H1 (cell line): ENCODE measurements around the gene TNRC6B. TPM values are rescaled to one million over a fixed set of nuclear protein-coding genes. Genes with fewer than 3 reads are reported as not detected.

ENCODE experiments used
- CTCF ChIA-PET: fragments of 300-600 bp; sonication (Branson Sonifier 250); formaldehyde crosslinking; loops from one replicate; lab custom pipeline; 2021; ENCODE audit not compliant: partially characterized antibody; lab: Charles Lee
- POLR2A ChIA-PET: fragments of 300-600 bp; sonication (Branson Sonifier 250); formaldehyde crosslinking; loops from one replicate; lab custom pipeline; 2021; ENCODE audit warnings: inconsistent platforms; ENCODE audit not compliant: partially characterized antibody; lab: Charles Lee
- DNase-seq, 2 experiments: peaks; one replicate each; pipeline versions ENCODE4 v3.0.0 to v3.0.0-alpha.2; 2010 to 2022; ENCODE audit warnings: low spot score in 2 of 2, low read depth in 1 of 2, mixed read lengths in 1 of 2
- FAIRE-seq: peaks from 2 replicates; lab custom pipeline; 2011; peaks lifted over from hg19 to GRCh38; lab: Jason Lieb, UNC
- H2AFZ ChIP-seq: 2 replicates; pipeline ENCODE4 v1.8.1; 2012; ENCODE audit warnings: low read length, inconsistent platforms
- H2AK5ac ChIP-seq: 2 replicates; pipeline ENCODE4 v1.6.1; 2013; ENCODE audit warnings: low read depth, low read length
- H2BK120ac ChIP-seq: replicated peaks from 2 replicates; pipeline ENCODE3; 2013; ENCODE audit warnings: low read depth, low read length, inconsistent platforms
- H2BK12ac ChIP-seq: 2 replicates; pipeline ENCODE4 v1.6.1; 2013; ENCODE audit warnings: low read depth, low read length
- H2BK15ac ChIP-seq: 2 replicates; pipeline ENCODE4 v1.6.1; 2013; ENCODE audit warnings: low read length
- H2BK20ac ChIP-seq: 2 replicates; pipeline ENCODE4 v1.6.1; 2013; ENCODE audit warnings: low read length
- H2BK5ac ChIP-seq: 2 replicates; pipeline ENCODE4 v1.6.1; 2013; ENCODE audit warnings: low read depth, low read length
- H3K14ac ChIP-seq: 2 replicates; pipeline ENCODE4 v1.6.1; 2013; ENCODE audit warnings: inconsistent platforms; ENCODE audit not compliant: insufficient read length
- H3K18ac ChIP-seq: 2 replicates; pipeline ENCODE4 v1.6.1; 2013; ENCODE audit warnings: low read length; ENCODE audit errors: extremely low read depth
- H3K23ac ChIP-seq: 2 replicates; pipeline ENCODE4 v1.6.1; 2013; ENCODE audit warnings: inconsistent platforms; ENCODE audit not compliant: insufficient read length
- H3K23me2 ChIP-seq: 2 replicates; pipeline ENCODE4 v1.6.1; 2013; ENCODE audit warnings: low read depth, low read length
- H3K27ac ChIP-seq: 2 replicates; pipeline ENCODE4 v1.6.1; 2011; ENCODE audit warnings: low read depth, low read length, inconsistent platforms
- H3K27me3 ChIP-seq, 4 experiments: replicated peaks in 1 of 4; 1 replicate in 1 of 4; 2 replicates in 3 of 4; pipeline versions ENCODE4 v1.6.1 to v1.8.1; 2011 to 2013; ENCODE audit warnings: low read length in 3 of 4, mild to moderate bottlenecking in 3 of 4, inconsistent platforms in 2 of 4, mixed read lengths in 2 of 4, moderate library complexity in 1 of 4; ENCODE audit not compliant: control insufficient read depth in 3 of 4, insufficient read depth in 3 of 4; ENCODE audit errors: extremely low read depth in 1 of 4
- H3K36me3 ChIP-seq, 4 experiments: 2 replicates each; pipeline versions ENCODE4 v1.6.1 to v1.8.1; 2011 to 2013; ENCODE audit warnings: mild to moderate bottlenecking in 4 of 4, low read length in 3 of 4, moderate library complexity in 2 of 4, control low read depth in 1 of 4, inconsistent platforms in 1 of 4; ENCODE audit not compliant: insufficient read depth in 4 of 4, control insufficient read depth in 2 of 4
- H3K4ac ChIP-seq: replicated peaks from 2 replicates; pipeline ENCODE3; 2013; ENCODE audit warnings: low read length, low read depth, mixed read lengths, inconsistent platforms; ENCODE audit not compliant: insufficient read length
- H3K4me1 ChIP-seq, 4 experiments: replicated peaks in 1 of 4; 1 replicate in 1 of 4; 2 replicates in 3 of 4; pipeline versions ENCODE4 v1.6.1 to v1.8.1; 2011 to 2013; ENCODE audit warnings: low read length in 3 of 4, inconsistent platforms in 2 of 4, mixed read lengths in 1 of 4; ENCODE audit not compliant: insufficient read depth in 4 of 4, control insufficient read depth in 3 of 4
- H3K4me2 ChIP-seq, 2 experiments: 2 replicates each; pipeline versions ENCODE4 v1.6.1 to v1.8.1; 2011 to 2013; ENCODE audit warnings: low read depth in 2 of 2, low read length in 2 of 2, control low read depth in 1 of 2, inconsistent platforms in 1 of 2, mild to moderate bottlenecking in 1 of 2; ENCODE audit not compliant: insufficient read depth in 1 of 2
- H3K4me3 ChIP-seq, 4 experiments: fragments of 200-600, 300-600 bp in 1 of 4; sonication (generic), shearing (Covaris generic), sonication (Bioruptor Twin) in 1 of 4; 2 replicates each; pipeline versions ENCODE4 v1.5.1 to v1.8.1; 2011 to 2016; ENCODE audit warnings: low read length in 4 of 4, low read depth in 3 of 4, control low read depth in 2 of 4, inconsistent platforms in 2 of 4, mild to moderate bottlenecking in 2 of 4, mixed read lengths in 1 of 4, moderate library complexity in 1 of 4; ENCODE audit not compliant: insufficient read depth in 2 of 4; ENCODE audit errors: extremely low read depth in 1 of 4
- H3K56ac ChIP-seq: replicated peaks from 2 replicates; pipeline ENCODE3; 2013; ENCODE audit warnings: low read depth, mild to moderate bottlenecking, mixed read lengths, low read length, inconsistent platforms; ENCODE audit not compliant: insufficient read length
- H3K79me1 ChIP-seq: 2 replicates; pipeline ENCODE4 v1.6.1; 2013; ENCODE audit warnings: low read depth, low read length, control low read depth
- H3K79me2 ChIP-seq, 2 experiments: 2 replicates each; pipeline versions ENCODE4 v1.6.1 to v1.8.1; 2012 to 2013; ENCODE audit warnings: low read length in 2 of 2, mild to moderate bottlenecking in 2 of 2, inconsistent platforms in 1 of 2; ENCODE audit not compliant: insufficient read depth in 2 of 2, control insufficient read depth in 1 of 2
- H3K9ac ChIP-seq, 4 experiments: replicated peaks in 1 of 4; 1 replicate in 1 of 4; 2 replicates in 3 of 4; pipeline versions ENCODE4 v1.6.1 to v1.8.1; 2011 to 2013; ENCODE audit warnings: low read depth in 3 of 4, low read length in 3 of 4, control low read depth in 2 of 4, mild to moderate bottlenecking in 2 of 4, moderate library complexity in 2 of 4, inconsistent platforms in 1 of 4; ENCODE audit errors: extremely low read depth in 1 of 4
- H3K9me3 ChIP-seq, 2 experiments: 2 replicates each; pipeline versions ENCODE4 v1.6.1 to v1.8.1; 2012 to 2013; ENCODE audit warnings: mild to moderate bottlenecking in 2 of 2, moderate library complexity in 2 of 2, control low read depth in 1 of 2, inconsistent platforms in 1 of 2, low read depth in 1 of 2, low read length in 1 of 2, mixed read lengths in 1 of 2; ENCODE audit not compliant: insufficient read depth in 2 of 2
- H4K20me1 ChIP-seq, 2 experiments: replicated peaks in 1 of 2; 2 replicates each; pipeline versions ENCODE3 to v1.8.1; 2011 to 2013; ENCODE audit warnings: inconsistent platforms in 2 of 2, low read length in 2 of 2, mild to moderate bottlenecking in 1 of 2; ENCODE audit not compliant: insufficient read depth in 2 of 2, control insufficient read depth in 1 of 2
- H4K5ac ChIP-seq: 2 replicates; pipeline ENCODE4 v1.6.1; 2013; ENCODE audit warnings: low read length, low read depth, mixed read lengths, inconsistent platforms; ENCODE audit not compliant: insufficient read length
- H4K8ac ChIP-seq: 2 replicates; pipeline ENCODE4 v1.8.0; 2013; ENCODE audit warnings: mild to moderate bottlenecking, moderate library complexity, low read length, inconsistent platforms; ENCODE audit not compliant: insufficient read depth; ENCODE audit errors: extremely low read depth
- H4K91ac ChIP-seq: replicated peaks from 2 replicates; pipeline ENCODE3; 2013; ENCODE audit warnings: low read length, mixed read lengths, inconsistent platforms; ENCODE audit not compliant: insufficient read length
- ASH2L ChIP-seq: fragments of 200-600, 300-600 bp; sonication (generic); IDR thresholded peaks from one replicate; pipeline ENCODE4 v1.7.1; 2017; ENCODE audit warnings: low read length
- CBX8 ChIP-seq: fragments of 300-800, 300-1000 bp; sonication (generic); IDR thresholded peaks from 2 replicates; pipeline ENCODE4 v1.7.1; 2016; ENCODE audit warnings: low read depth, low read length, borderline replicate concordance
- NRF1 ChIP-seq: IDR thresholded peaks from 2 replicates; pipeline ENCODE4 v1.6.1; 2011; ENCODE audit warnings: mild to moderate bottlenecking, low read depth, low read length, improper control_type of control experiment
- WGBS, 2 experiments: shearing (Covaris generic) in 1 of 2; methylation state at CpG; one replicate each; pipeline versions ENCODE4 v1.1.6 to v1.1.7; 2013 to 2015; ENCODE audit warnings: low lambda C conversion rate in 2 of 2, mixed read lengths in 2 of 2, inconsistent platforms in 1 of 2, low coverage in 1 of 2, missing lambda C conversion rate in 1 of 2; ENCODE audit not compliant: insufficient replicate concordance in 2 of 2, insufficient coverage in 1 of 2, insufficient read length in 1 of 2; ENCODE audit errors: extremely low coverage in 1 of 2, missing lambda C conversion rate in 1 of 2; 5-methylcytosine and 5-hydroxymethylcytosine counted together
- polyA plus RNA-seq, 7 experiments: library from polyadenylated mRNA; depleted of rRNA in 3 of 7; stranded (reverse) in 5 of 7; unstranded in 2 of 7; fragments of >200 nt in 5 of 7; fragments of 200-250 nt in 2 of 7; gene quantifications; 1 replicate in 5 of 7; 2 replicates in 1 of 7; 4 replicates in 1 of 7; pipeline versions ENCODE4 v1.2.1 to v1.2.3, GENCODE V29; 2011 to 2013; ENCODE audit warnings: missing spikeins in 2 of 7, mixed read lengths in 2 of 7
- total RNA-seq: library from RNA; stranded (reverse); fragmentation: NEBNext Ultra II Directional; extraction: Animal tissue kit (Norgen Biotek cat#: 25700); gene quantifications from 2 replicates; pipeline ENCODE4 v1.2.1, GENCODE V29; 2021

TNRC6B gene
- total and polyA plus RNA-seq, 2 of the 8 experiments (the other 6 are each of a cell fraction or from before 2014, with no cell fraction given), result 12.5 to 48.9 TPM

DNA sequence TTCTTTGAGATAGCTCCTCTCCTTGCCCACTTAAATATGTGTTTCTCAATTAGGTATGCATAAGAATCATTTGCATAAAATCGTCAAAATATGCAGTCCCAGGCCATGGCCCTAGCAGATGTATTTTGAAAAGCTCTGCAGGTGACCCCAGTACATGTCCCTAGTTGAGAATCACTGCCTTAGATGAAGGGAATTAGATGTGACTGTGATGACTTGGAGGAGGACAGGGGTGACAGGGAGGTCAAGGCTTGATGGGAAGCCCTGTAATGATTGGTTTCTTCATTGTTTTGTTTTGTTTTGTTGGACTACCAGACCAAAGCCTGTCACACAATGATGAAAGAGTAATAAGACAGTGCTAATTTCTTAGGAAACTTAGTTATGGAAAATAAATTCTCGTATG, 74.4 kb downstream of the TNRC6B start:
- POLR2A ChIA-PET, result interaction anchor here (0.6 to 0.7 kb wide), 2 partner anchors 9 to 932 kb away, joined by 3 read pairs; no protein-coding TSS in a partner anchor
- no peaks in the 10 kb centered on the region for H3K9me3 ChIP-seq
- CTCF ChIA-PET, result interaction anchor here (0.9 kb wide), 1 partner anchor 75 kb away, joined by 4 read pairs; no protein-coding TSS in a partner anchor

More for the DNA sequence above, 74.4 kb downstream of the TNRC6B start:
- TF ChIP-seq CBX8 (no peak), ASH2L (no peak), NRF1 (no peak)
- TF ChIP-seq, all 59 proteins: peak for 0
- H3K4me3 ChIP-seq, result no peak overlapping the region
- peaks cover 6 to 12% of the 10 kb centered on the region in 2 experiments for H4K20me1 ChIP-seq
- H3K23ac ChIP-seq, result no peak overlapping the region
- H3K27me3 ChIP-seq, result no peaks in the 10 kb centered on the region
- no peak overlapping the region for H2BK5ac ChIP-seq
- peaks cover 5 to 85% of the 10 kb centered on the region in 2 experiments; a peak in 3 of 4 replicates for H3K79me2 ChIP-seq
- peaks cover under 1% of the 10 kb centered on the region; the same call in 1 of the 2 replicates for H3K79me1 ChIP-seq
- no peak overlapping the region for H3K14ac ChIP-seq
- H2AFZ ChIP-seq, result no peak overlapping the region
- H3K9ac ChIP-seq, result no peak overlapping the region
- 86% methylated on average over 2 of the region's 2 CpGs; no CpG with 5 or more reads in 1 of the 2 experiments for WGBS, 2 experiments
- H4K91ac ChIP-seq, result no peak overlapping the region
- no peak overlapping the region for H2BK20ac ChIP-seq
- H4K5ac ChIP-seq, result no peak overlapping the region
- peaks cover 0 to 9% (median under 1%) of the 10 kb centered on the region in 4 experiments; a peak in 4 of 7 replicates for H3K4me1 ChIP-seq
- no peak overlapping the region for H2BK120ac ChIP-seq
- H3K36me3 ChIP-seq, result peaks cover 0 to 6% (median 2%) of the 10 kb centered on the region in 4 experiments; a peak in 2 of 8 replicates
- DNase-seq, result no peak
- H2AK5ac ChIP-seq, result no peak overlapping the region
- H3K27ac ChIP-seq, result no peak overlapping the region
- H3K23me2 ChIP-seq, result no peaks in the 10 kb centered on the region
- no peak overlapping the region for H4K8ac ChIP-seq
- no peak overlapping the region for H2BK15ac ChIP-seq
- no peak for FAIRE-seq
- H3K4me2 ChIP-seq, result no peak overlapping the region
- H3K18ac ChIP-seq, result no peak overlapping the region
- no peak overlapping the region for H3K4ac ChIP-seq
- H3K56ac ChIP-seq, result no peak overlapping the region
- no peak overlapping the region for H2BK12ac ChIP-seq
